Keratinocyte (primary cell): ENCODE measurements around the gene FMN1. TPM values are rescaled to one million over a fixed set of nuclear protein-coding genes. Genes with fewer than 3 reads are reported as not detected.
A peak's percentile ranks its signal among the peaks of the same experiment; 100 is the strongest.

Experiments used
- DNase-seq: peaks from one replicate; pipeline ENCODE4 v3.0.0-alpha.2; 2011; ENCODE audit warnings: low read depth, missing footprints, low spot score
- FAIRE-seq: peaks from 2 replicates; lab custom pipeline; 2011; peaks lifted over from hg19 to GRCh38; lab: Jason Lieb, UNC
- H2AFZ ChIP-seq: 2 replicates; pipeline ENCODE4 v1.6.0; 2012; ENCODE audit warnings: low read length, control low read depth, inconsistent platforms; ENCODE audit not compliant: control insufficient read depth
- H3K27ac ChIP-seq: 2 replicates; pipeline ENCODE4 v1.5.1; 2011; ENCODE audit warnings: low read length; ENCODE audit not compliant: control insufficient read depth, insufficient read depth
- H3K27me3 ChIP-seq: 3 replicates; pipeline ENCODE4 v1.6.0; 2011; ENCODE audit warnings: low read length; ENCODE audit not compliant: control insufficient read depth, insufficient read depth; ENCODE audit errors: extremely low read depth
- H3K36me3 ChIP-seq, 2 experiments: 2 replicates in 1 of 2; 3 replicates in 1 of 2; pipeline ENCODE4 v1.5.1; 2011; ENCODE audit warnings: low read length in 2 of 2, mild to moderate bottlenecking in 1 of 2; ENCODE audit not compliant: control insufficient read depth in 2 of 2, insufficient read depth in 2 of 2; ENCODE audit errors: extremely low read depth in 1 of 2
- H3K4me1 ChIP-seq: 3 replicates; pipeline ENCODE4 v1.5.1; 2011; ENCODE audit warnings: low read length; ENCODE audit not compliant: control insufficient read depth, insufficient read depth; ENCODE audit errors: extremely low read depth
- H3K4me2 ChIP-seq: 3 replicates; pipeline ENCODE4 v1.6.0; 2011; ENCODE audit warnings: low read depth, low read length; ENCODE audit not compliant: control insufficient read depth, insufficient read depth; ENCODE audit errors: extremely low read depth
- H3K4me3 ChIP-seq, 3 experiments: fragments of 200-600 bp in 1 of 3; sonication (generic) in 1 of 3; 2 replicates in 2 of 3; 3 replicates in 1 of 3; pipeline ENCODE4 v1.5.1; 2011 to 2016; ENCODE audit warnings: low read length in 3 of 3, mild to moderate bottlenecking in 3 of 3, control low read depth in 2 of 3, inconsistent platforms in 1 of 3, low read depth in 1 of 3, mixed read lengths in 1 of 3, mixed run types in 1 of 3, moderate library complexity in 1 of 3; ENCODE audit not compliant: control insufficient read depth in 2 of 3, insufficient read depth in 2 of 3; ENCODE audit errors: extremely low read depth in 1 of 3
- H3K79me2 ChIP-seq: 2 replicates; pipeline ENCODE4 v1.6.0; 2012; ENCODE audit warnings: low read length; ENCODE audit not compliant: control insufficient read depth, insufficient read depth
- H3K9ac ChIP-seq: 3 replicates; pipeline ENCODE4 v1.6.0; 2011; ENCODE audit warnings: low read length; ENCODE audit not compliant: control insufficient read depth, insufficient read depth; ENCODE audit errors: extremely low read depth
- H3K9me1 ChIP-seq: 3 replicates; pipeline ENCODE4 v1.6.0; 2011; ENCODE audit warnings: low read length; ENCODE audit not compliant: control insufficient read depth, insufficient read depth; ENCODE audit errors: extremely low read depth
- H3K9me3 ChIP-seq: 2 replicates; pipeline ENCODE4 v1.5.1; 2012; ENCODE audit warnings: low read depth, low read length; ENCODE audit not compliant: control insufficient read depth
- H4K20me1 ChIP-seq: 3 replicates; pipeline ENCODE4 v1.6.0; 2011; ENCODE audit warnings: low read length; ENCODE audit not compliant: control insufficient read depth, insufficient read depth; ENCODE audit errors: extremely low read depth
- EZH2 ChIP-seq: IDR thresholded peaks from one replicate; pipeline ENCODE4 v1.6.1; 2012; ENCODE audit warnings: inconsistent platforms, mild to moderate bottlenecking, low read length, moderate library complexity
- dilution Hi-C: fragments of 300-500 bp; cut with MboI; formaldehyde crosslinking; loops from one replicate; pipeline ENCODE4 v1.7.0; 2020; ENCODE audit warnings: low sequenced_read_pairs; ENCODE audit not compliant: extremely low pct_ligation_motif_present
- polyA plus RNA-seq, 5 experiments: library from polyadenylated mRNA; depleted of rRNA in 3 of 5; stranded (reverse) in 3 of 5; stranded (forward) in 1 of 5; unstranded in 1 of 5; fragments of >200 nt; gene quantifications; 1 replicate in 1 of 5; 2 replicates in 3 of 5; 3 replicates in 1 of 5; pipeline versions ENCODE4 v1.2.1 to v1.2.3, GENCODE V29; 2011 to 2012; ENCODE audit warnings: missing spikeins in 2 of 5, low read depth in 1 of 5, low replicate concordance in 1 of 5
- TF ChIP-seq, protein P1 (sequence below), 3 experiments: IDR thresholded peaks in 1 of 3; conservative IDR thresholded peaks in 1 of 3; optimal IDR thresholded peaks in 1 of 3; 2 replicates in 2 of 3; 3 replicates in 1 of 3; pipeline versions ENCODE3 to v1.5.1; 2011; ENCODE audit warnings: low read length in 3 of 3, mild to moderate bottlenecking in 3 of 3, moderate library complexity in 2 of 3, control low read depth in 1 of 3, inconsistent platforms in 1 of 3; ENCODE audit not compliant: insufficient read depth in 2 of 3; ENCODE audit errors: extremely low read depth in 1 of 3

FMN1 gene
- polyA plus RNA-seq, 1 donor (not counting 4 experiments of a cell fraction or from before 2014, with no cell fraction given): 0.71 TPM

DNA sequence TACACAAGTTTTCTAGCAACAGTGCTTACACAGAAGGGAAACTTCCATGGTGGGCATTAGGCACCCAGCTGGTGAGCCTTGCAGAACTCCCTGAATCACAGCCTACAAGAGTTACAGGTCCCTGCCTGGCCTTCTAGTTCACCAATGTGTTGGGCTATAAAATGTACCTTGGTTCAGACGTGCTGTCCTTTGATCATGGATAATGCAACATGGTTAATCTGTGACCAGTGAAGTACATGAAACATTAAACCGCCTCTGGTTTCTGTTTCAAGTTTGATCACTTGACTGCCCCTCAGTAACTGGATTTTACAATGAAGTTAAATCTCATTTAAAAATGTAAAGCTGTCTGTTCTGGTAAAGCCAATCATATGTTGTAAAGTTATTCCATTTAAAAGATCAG is 51.8 kb downstream of the FMN1 start:
- no peak overlapping the region for H2AFZ ChIP-seq
- H3K79me2 ChIP-seq: no peaks in the 10 kb centered on the region
- no peaks in the 10 kb centered on the region for H3K27me3 ChIP-seq
- FAIRE-seq (peak; percentile 60), DNase-seq (no peak)
- no peak for TF ChIP-seq EZH2
- TF ChIP-seq, protein P1, sequence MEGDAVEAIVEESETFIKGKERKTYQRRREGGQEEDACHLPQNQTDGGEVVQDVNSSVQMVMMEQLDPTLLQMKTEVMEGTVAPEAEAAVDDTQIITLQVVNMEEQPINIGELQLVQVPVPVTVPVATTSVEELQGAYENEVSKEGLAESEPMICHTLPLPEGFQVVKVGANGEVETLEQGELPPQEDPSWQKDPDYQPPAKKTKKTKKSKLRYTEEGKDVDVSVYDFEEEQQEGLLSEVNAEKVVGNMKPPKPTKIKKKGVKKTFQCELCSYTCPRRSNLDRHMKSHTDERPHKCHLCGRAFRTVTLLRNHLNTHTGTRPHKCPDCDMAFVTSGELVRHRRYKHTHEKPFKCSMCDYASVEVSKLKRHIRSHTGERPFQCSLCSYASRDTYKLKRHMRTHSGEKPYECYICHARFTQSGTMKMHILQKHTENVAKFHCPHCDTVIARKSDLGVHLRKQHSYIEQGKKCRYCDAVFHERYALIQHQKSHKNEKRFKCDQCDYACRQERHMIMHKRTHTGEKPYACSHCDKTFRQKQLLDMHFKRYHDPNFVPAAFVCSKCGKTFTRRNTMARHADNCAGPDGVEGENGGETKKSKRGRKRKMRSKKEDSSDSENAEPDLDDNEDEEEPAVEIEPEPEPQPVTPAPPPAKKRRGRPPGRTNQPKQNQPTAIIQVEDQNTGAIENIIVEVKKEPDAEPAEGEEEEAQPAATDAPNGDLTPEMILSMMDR (optimal IDR thresholded peaks at IDR 0.05 in 1 of 3, IDR thresholded peaks at IDR 0.05 in 1 of 3, conservative IDR thresholded peaks at IDR 0.05 in 1 of 3; ENCODE audit: extremely low read depth in 1 of 3, insufficient read depth in 2 of 3, low read length in 3 of 3): no peak
- H3K9ac ChIP-seq: no peak overlapping the region
- dilution Hi-C loops: no loop called here
- H3K9me3 ChIP-seq: no peaks in the 10 kb centered on the region
- H3K27ac ChIP-seq: no peak overlapping the region
- H3K36me3 ChIP-seq: no peaks in the 10 kb centered on the region
- H3K4me2 ChIP-seq: no peak overlapping the region
- no peaks in the 10 kb centered on the region for H4K20me1 ChIP-seq
- H3K9me1 ChIP-seq: no peaks in the 10 kb centered on the region
- H3K4me1 ChIP-seq: peaks cover 14% of the 10 kb centered on the region
- no peak overlapping the region for H3K4me3 ChIP-seq

GRCh38 chr15:33138000-33138399 is 56.5 kb downstream of the FMN1 start:
- no peaks in the 10 kb centered on the region for H3K9me1 ChIP-seq
- H3K79me2 ChIP-seq: no peaks in the 10 kb centered on the region
- H3K4me3 ChIP-seq: no peak overlapping the region
- TF ChIP-seq, protein P1 (optimal IDR thresholded peaks at IDR 0.05 in 1 of 3, IDR thresholded peaks at IDR 0.05 in 1 of 3, conservative IDR thresholded peaks at IDR 0.05 in 1 of 3; ENCODE audit: extremely low read depth in 1 of 3, insufficient read depth in 2 of 3, low read length in 3 of 3): no peak
- TF ChIP-seq EZH2: no peak
- no peaks in the 10 kb centered on the region for H3K9me3 ChIP-seq
- no peak overlapping the region for H3K4me2 ChIP-seq
- dilution Hi-C loops: no loop called here
- peaks cover under 1% of the 10 kb centered on the region for H3K4me1 ChIP-seq
- H3K36me3 ChIP-seq: no peaks in the 10 kb centered on the region
- no peak overlapping the region for H3K9ac ChIP-seq
- FAIRE-seq (no peak), DNase-seq (no peak)
- no peak overlapping the region for H3K27ac ChIP-seq
- no peaks in the 10 kb centered on the region for H3K27me3 ChIP-seq
- no peak overlapping the region for H2AFZ ChIP-seq
- H4K20me1 ChIP-seq: no peaks in the 10 kb centered on the region
